ENCODE measurements around the gene HSPA8. TPM values are rescaled to one million over a fixed set of nuclear protein-coding genes. Genes with fewer than 3 reads are reported as not detected.
"Not testable (repeated sequence)": the region's sequence is repeated elsewhere in the genome, so short reads cannot be mapped to it uniquely, and the experiment has no call there.

Gene HSPA8
- 1,285 TPM for polyA plus RNA-seq (2013, experiment 1 of 2; ENCODE audit: insufficient read length)
- 931 TPM for polyA plus RNA-seq (2013, experiment 2 of 2; ENCODE audit: insufficient read length)

GRCh38 chr11:123061403-123062157, at the start of gene HSPA8:
Gene HSPA8 (minus strand): TSS chr11:123062136. CDS start chr11:123061324, 812 bp downstream.
- DNase-seq, result peak; percentile 67

- peak; percentile 51 for DNase-seq
Measured at GRCh38 chr11:123111465-123111864, 49.5 kb upstream of the HSPA8 start.

GRCh38 chr11:123110397-123110796, 48.5 kb upstream of the HSPA8 start:
- no peak for DNase-seq

- DNase-seq, result peak; percentile 34
Measured at GRCh38 chr11:123107945-123108495, 46.1 kb upstream of the HSPA8 start.

- DNase-seq, result no peak
Measured at GRCh38 chr11:123104697-123105096, 42.8 kb upstream of the HSPA8 start.

GRCh38 chr11:123103326-123103980, 41.5 kb upstream of the HSPA8 start:
- peak; percentile 88 for DNase-seq

GRCh38 chr11:123100379-123101085, 38.6 kb upstream of the HSPA8 start:
- DNase-seq, result no peak

GRCh38 chr11:123098990-123099389, 37.1 kb upstream of the HSPA8 start:
- no peak for DNase-seq

GRCh38 chr11:123093739-123094138, 31.8 kb upstream of the HSPA8 start:
- no peak for DNase-seq

- no peak for DNase-seq
Measured at GRCh38 chr11:123091506-123091905, 29.6 kb upstream of the HSPA8 start.

GRCh38 chr11:123090168-123090567, 28.2 kb upstream of the HSPA8 start:
- not testable (repeated sequence) for DNase-seq

GRCh38 chr11:123088896-123089295, 27.0 kb upstream of the HSPA8 start:
- DNase-seq, result not testable (repeated sequence)

- DNase-seq, result not testable (repeated sequence)
Measured at GRCh38 chr11:123087657-123088056, 25.7 kb upstream of the HSPA8 start.

- DNase-seq, result no peak
Measured at GRCh38 chr11:123086305-123086704, 24.4 kb upstream of the HSPA8 start.

- DNase-seq, result no peak
Measured at GRCh38 chr11:123085497-123085896, 23.6 kb upstream of the HSPA8 start.

GRCh38 chr11:123084454-123084853, 22.5 kb upstream of the HSPA8 start:
- no peak for DNase-seq

- DNase-seq, result peak; percentile 94
Measured at GRCh38 chr11:123083623-123084029, 21.7 kb upstream of the HSPA8 start.

- no peak for DNase-seq
Measured at GRCh38 chr11:123082977-123083376, 21.0 kb upstream of the HSPA8 start.

GRCh38 chr11:123080015-123080414, 18.1 kb upstream of the HSPA8 start:
- no peak for DNase-seq

GRCh38 chr11:123076484-123076883, 14.5 kb upstream of the HSPA8 start:
- DNase-seq, result no peak

GRCh38 chr11:123073343-123074057, 11.6 kb upstream of the HSPA8 start:
- no peak for DNase-seq

GRCh38 chr11:123072762-123073161, 10.8 kb upstream of the HSPA8 start:
- DNase-seq, result no peak

Data from fibroblast of skin of back (primary cell).